Stimulated activated memory B cell treated with anti-CD40 and anti-IgM and Interleukin-4, amounts not matched to agents 10 μg/mL and 1 μg/mL and 100 μg/mL, for 72 hours (primary cell): ENCODE measurements around the gene UBQLN1.
"Not testable (repeated sequence)": the region's sequence is repeated elsewhere in the genome, so short reads cannot be mapped to it uniquely, and the experiment has no call there.

Source experiments
- ATAC-seq: fragments of 150-1000 bp; cut with Tn5 transposase; 2 replicates; pipeline ENCODE4 v1.10.0; 2021
- H3K27ac Mint-ChIP-seq: one replicate; pipeline ENCODE4 v1.8.0; 2022; ENCODE audit warnings: mild to moderate bottlenecking, mixed read lengths
- H3K27me3 Mint-ChIP-seq: one replicate; pipeline ENCODE4 v1.8.0; 2022; ENCODE audit warnings: mixed read lengths
- H3K36me3 Mint-ChIP-seq: one replicate; pipeline ENCODE4 v1.8.0; 2022; ENCODE audit warnings: mixed read lengths
- H3K4me1 Mint-ChIP-seq: one replicate; pipeline ENCODE4 v1.8.0; 2022; ENCODE audit warnings: mixed read lengths
- H3K4me3 Mint-ChIP-seq: one replicate; pipeline ENCODE4 v1.8.0; 2022; ENCODE audit warnings: mild to moderate bottlenecking, moderate library complexity, mixed read lengths
- H3K9me3 Mint-ChIP-seq: one replicate; pipeline ENCODE4 v1.8.0; 2022; ENCODE audit warnings: mixed read lengths

The UBQLN1 gene

GRCh38 chr9:83706676-83707517, 861 bp downstream of the UBQLN1 start:
- Mint-ChIP-seq H3K4me3 (peak overlapping the region; percentile 100), H3K27ac (peak overlapping the region; percentile 100), H3K27me3 (no peaks in the 10 kb centered on the region), H3K36me3 (peaks cover 22% of the 10 kb centered on the region), H3K4me1 (peaks cover 40% of the 10 kb centered on the region), H3K9me3 (no peaks in the 10 kb centered on the region)
- peak; percentile 31 for ATAC-seq

GRCh38 chr9:83705219-83705651, 2.5 kb downstream of the UBQLN1 start:
- Mint-ChIP-seq H3K4me3 (peak overlapping the region; percentile 100), H3K4me1 (peaks cover 54% of the 10 kb centered on the region), H3K27ac (peak overlapping the region; percentile 100), H3K36me3 (peaks cover 22% of the 10 kb centered on the region)
- not testable (repeated sequence) for ATAC-seq, H3K9me3 Mint-ChIP-seq, H3K27me3 Mint-ChIP-seq

GRCh38 chr9:83701769-83702168, 6.0 kb downstream of the UBQLN1 start:
- no peaks in the 10 kb centered on the region for H3K27me3 Mint-ChIP-seq
- H3K36me3 Mint-ChIP-seq: peaks cover 20% of the 10 kb centered on the region
- no peaks in the 10 kb centered on the region for H3K9me3 Mint-ChIP-seq
- peaks cover 67% of the 10 kb centered on the region for H3K4me1 Mint-ChIP-seq
- H3K4me3 Mint-ChIP-seq: no peak overlapping the region
- no peak for ATAC-seq
- no peak overlapping the region for H3K27ac Mint-ChIP-seq

- ATAC-seq: no peak
- Mint-ChIP-seq H3K27me3 (no peaks in the 10 kb centered on the region), H3K4me3 (no peak overlapping the region), H3K36me3 (peaks cover 15% of the 10 kb centered on the region), H3K9me3 (no peaks in the 10 kb centered on the region), H3K4me1 (peaks cover 65% of the 10 kb centered on the region), H3K27ac (no peak overlapping the region)
Measured at GRCh38 chr9:83701286-83701685, 6.5 kb downstream of the UBQLN1 start.

- Mint-ChIP-seq H3K4me1 (peaks cover 64% of the 10 kb centered on the region), H3K4me3 (no peak overlapping the region)
Measured at GRCh38 chr9:83699615-83700014, 8.1 kb downstream of the UBQLN1 start.

GRCh38 chr9:83698976-83699585, 8.7 kb downstream of the UBQLN1 start:
- ATAC-seq: no peak
- no peak overlapping the region for H3K27ac Mint-ChIP-seq
- peaks cover 5% of the 10 kb centered on the region for H3K36me3 Mint-ChIP-seq
- peaks cover 69% of the 10 kb centered on the region for H3K4me1 Mint-ChIP-seq
- H3K27me3 Mint-ChIP-seq: no peaks in the 10 kb centered on the region
- no peaks in the 10 kb centered on the region for H3K9me3 Mint-ChIP-seq
- no peak overlapping the region for H3K4me3 Mint-ChIP-seq

More at GRCh38 chr9:83699615-83700014, 8.1 kb downstream of the UBQLN1 start:
- Mint-ChIP-seq H3K27ac (no peak overlapping the region), H3K9me3 (no peaks in the 10 kb centered on the region), H3K36me3 (peaks cover 5% of the 10 kb centered on the region), H3K27me3 (no peaks in the 10 kb centered on the region)
- ATAC-seq: no peak

GRCh38 chr9:83691492-83691891, 16.3 kb downstream of the UBQLN1 start:
- Mint-ChIP-seq H3K27ac (no peak overlapping the region), H3K4me3 (no peak overlapping the region), H3K4me1 (peaks cover 80% of the 10 kb centered on the region), H3K36me3 (no peaks in the 10 kb centered on the region), H3K9me3 (no peaks in the 10 kb centered on the region), H3K27me3 (no peaks in the 10 kb centered on the region)
- no peak for ATAC-seq

- Mint-ChIP-seq H3K36me3 (peaks cover 5% of the 10 kb centered on the region), H3K4me3 (no peak overlapping the region), H3K27ac (no peak overlapping the region), H3K9me3 (no peaks in the 10 kb centered on the region), H3K4me1 (peaks cover 64% of the 10 kb centered on the region), H3K27me3 (no peaks in the 10 kb centered on the region)
- ATAC-seq: no peak
Measured at GRCh38 chr9:83688921-83689320, 18.8 kb downstream of the UBQLN1 start.

GRCh38 chr9:83681490-83681889, 26.3 kb downstream of the UBQLN1 start:
- Mint-ChIP-seq H3K4me3 (no peak overlapping the region), H3K27ac (peak overlapping the region; percentile 66), H3K27me3 (no peaks in the 10 kb centered on the region), H3K9me3 (no peaks in the 10 kb centered on the region), H3K36me3 (peaks cover 44% of the 10 kb centered on the region), H3K4me1 (peaks cover 11% of the 10 kb centered on the region)
- ATAC-seq: no peak

GRCh38 chr9:83680233-83680632, 27.5 kb downstream of the UBQLN1 start:
- H3K36me3 Mint-ChIP-seq: peaks cover 50% of the 10 kb centered on the region
- no peaks in the 10 kb centered on the region for H3K27me3 Mint-ChIP-seq
- H3K4me3 Mint-ChIP-seq: no peak overlapping the region
- ATAC-seq: no peak
- H3K27ac Mint-ChIP-seq: peak overlapping the region; percentile 66
- H3K4me1 Mint-ChIP-seq: peaks cover 6% of the 10 kb centered on the region
- H3K9me3 Mint-ChIP-seq: no peaks in the 10 kb centered on the region

- Mint-ChIP-seq H3K36me3 (peaks cover 59% of the 10 kb centered on the region), H3K4me1 (peaks cover 6% of the 10 kb centered on the region), H3K9me3 (no peaks in the 10 kb centered on the region), H3K27ac (no peak overlapping the region), H3K27me3 (no peaks in the 10 kb centered on the region), H3K4me3 (no peak overlapping the region)
- no peak for ATAC-seq
Measured at GRCh38 chr9:83677596-83677995, 30.2 kb downstream of the UBQLN1 start.

- H3K36me3 Mint-ChIP-seq: peaks cover 69% of the 10 kb centered on the region
- H3K4me3 Mint-ChIP-seq: no peak overlapping the region
- no peak overlapping the region for H3K27ac Mint-ChIP-seq
- no peak for ATAC-seq
- H3K4me1 Mint-ChIP-seq: peaks cover 8% of the 10 kb centered on the region
- no peaks in the 10 kb centered on the region for H3K9me3 Mint-ChIP-seq
- no peaks in the 10 kb centered on the region for H3K27me3 Mint-ChIP-seq
Measured at GRCh38 chr9:83675466-83675865, 32.3 kb downstream of the UBQLN1 start.

- Mint-ChIP-seq H3K4me1 (peaks cover 14% of the 10 kb centered on the region), H3K36me3 (peaks cover 47% of the 10 kb centered on the region), H3K27ac (no peak overlapping the region)
Measured at GRCh38 chr9:83671451-83671850, 36.3 kb downstream of the UBQLN1 start.

GRCh38 chr9:83670381-83670780, 37.4 kb downstream of the UBQLN1 start:
- H3K4me1 Mint-ChIP-seq: peaks cover 25% of the 10 kb centered on the region
- no peak overlapping the region for H3K4me3 Mint-ChIP-seq
- ATAC-seq: no peak
- H3K36me3 Mint-ChIP-seq: peaks cover 52% of the 10 kb centered on the region
- no peaks in the 10 kb centered on the region for H3K27me3 Mint-ChIP-seq
- H3K27ac Mint-ChIP-seq: no peak overlapping the region
- no peaks in the 10 kb centered on the region for H3K9me3 Mint-ChIP-seq

More at GRCh38 chr9:83671451-83671850, 36.3 kb downstream of the UBQLN1 start:
- ATAC-seq: no peak
- H3K9me3 Mint-ChIP-seq: no peaks in the 10 kb centered on the region
- no peaks in the 10 kb centered on the region for H3K27me3 Mint-ChIP-seq
- no peak overlapping the region for H3K4me3 Mint-ChIP-seq

GRCh38 chr9:83669067-83669466, 38.7 kb downstream of the UBQLN1 start:
- ATAC-seq: no peak
- Mint-ChIP-seq H3K9me3 (no peaks in the 10 kb centered on the region), H3K27ac (no peak overlapping the region), H3K4me1 (peaks cover 27% of the 10 kb centered on the region), H3K4me3 (no peak overlapping the region), H3K27me3 (no peaks in the 10 kb centered on the region), H3K36me3 (peaks cover 51% of the 10 kb centered on the region)
